ENCODE measurements around the gene ASB10. TPM values are rescaled to one million over a fixed set of nuclear protein-coding genes. Genes with fewer than 3 reads are reported as not detected.

The ASB10 gene
- total RNA-seq, 3 donors from 2014 or later (not counting 1 experiment from before 2014, with no cell fraction given), result not detected

- no peaks in the 10 kb centered on the region for H3K27me3 Mint-ChIP-seq (ENCODE audit: low read depth in 2 of 2)
These were observed 45.0 kb downstream of the ASB10 start for GRCh38 chr7:151141855-151142685.

GRCh38 chr7:151141311-151141854 lies 45.7 kb downstream of the ASB10 start:
- no peak for TF ChIP-seq CTCF (IDR thresholded peaks at IDR 0.05)
- H3K27ac ChIP-seq (ENCODE audit: low read length), result no peak overlapping the region
- ATAC-seq (no peak), DNase-seq (no peak)
- Mint-ChIP-seq H3K36me3 (no peaks in the 10 kb centered on the region), H3K27me3 (ENCODE audit: low read depth in 2 of 2) (no peaks in the 10 kb centered on the region), H3K9me3 (no peaks in the 10 kb centered on the region), H3K27ac (no peak overlapping the region), H3K4me1 (no peaks in the 10 kb centered on the region), H3K4me3 (no peak overlapping the region)
- no peaks in the 10 kb centered on the region for H3K4me1 ChIP-seq (ENCODE audit: control insufficient read depth, insufficient read depth, low read length)
- H3K36me3 ChIP-seq (ENCODE audit: control insufficient read depth, insufficient read depth, low read length), result peaks cover 5% of the 10 kb centered on the region
- no peaks in the 10 kb centered on the region for H3K27me3 ChIP-seq (ENCODE audit: control insufficient read depth, insufficient read depth, low read length)
- intact Hi-C loops (cut with micrococcal nuclease), result no loop called here
- no peaks in the 10 kb centered on the region for H3K9me3 ChIP-seq (ENCODE audit: control insufficient read depth, insufficient read depth, low read length)
- H3K4me3 ChIP-seq (ENCODE audit: low read length), result no peak overlapping the region
- WGBS (ENCODE audit: insufficient coverage), result 96% methylated on average over 8 of the region's 9 CpGs

More at GRCh38 chr7:151141855-151142685, 45.0 kb downstream of the ASB10 start:
- Mint-ChIP-seq H3K4me3 (no peak overlapping the region), H3K36me3 (no peaks in the 10 kb centered on the region), H3K27ac (no peak overlapping the region), H3K4me1 (no peaks in the 10 kb centered on the region), H3K9me3 (no peaks in the 10 kb centered on the region)
- WGBS (ENCODE audit: insufficient coverage), result 94% methylated on average over 31 of the region's 31 CpGs
- no peak overlapping the region for H3K27ac ChIP-seq (ENCODE audit: low read length)
- H3K9me3 ChIP-seq (ENCODE audit: control insufficient read depth, insufficient read depth, low read length), result no peaks in the 10 kb centered on the region
- no peak for ATAC-seq
- H3K36me3 ChIP-seq (ENCODE audit: control insufficient read depth, insufficient read depth, low read length), result peaks cover 5% of the 10 kb centered on the region
- H3K27me3 ChIP-seq (ENCODE audit: control insufficient read depth, insufficient read depth, low read length), result no peaks in the 10 kb centered on the region
- DNase-seq, result no peak
- no peaks in the 10 kb centered on the region for H3K4me1 ChIP-seq (ENCODE audit: control insufficient read depth, insufficient read depth, low read length)
- intact Hi-C loops (cut with micrococcal nuclease), result no loop called here
- H3K4me3 ChIP-seq (ENCODE audit: low read length), result no peak overlapping the region
- no peak for TF ChIP-seq CTCF (IDR thresholded peaks at IDR 0.05)

- H3K27ac ChIP-seq (ENCODE audit: low read length), result no peak overlapping the region
- Mint-ChIP-seq H3K27ac (no peak overlapping the region), H3K4me1 (no peaks in the 10 kb centered on the region), H3K36me3 (no peaks in the 10 kb centered on the region), H3K27me3 (ENCODE audit: low read depth in 2 of 2) (no peaks in the 10 kb centered on the region), H3K4me3 (no peak overlapping the region), H3K9me3 (no peaks in the 10 kb centered on the region)
- intact Hi-C loops (cut with micrococcal nuclease), result no loop called here
- DNase-seq, result no peak
- H3K9me3 ChIP-seq (ENCODE audit: control insufficient read depth, insufficient read depth, low read length), result no peaks in the 10 kb centered on the region
- no peaks in the 10 kb centered on the region for H3K4me1 ChIP-seq (ENCODE audit: control insufficient read depth, insufficient read depth, low read length)
- no peaks in the 10 kb centered on the region for H3K27me3 ChIP-seq (ENCODE audit: control insufficient read depth, insufficient read depth, low read length)
- no peak overlapping the region for H3K4me3 ChIP-seq (ENCODE audit: low read length)
- H3K36me3 ChIP-seq (ENCODE audit: control insufficient read depth, insufficient read depth, low read length), result peaks cover 5% of the 10 kb centered on the region
- ATAC-seq, result no peak
- no peak for TF ChIP-seq CTCF (IDR thresholded peaks at IDR 0.05)
- 97% methylated on average over 7 of the region's 7 CpGs for WGBS (ENCODE audit: insufficient coverage)
These were observed 46.2 kb downstream of the ASB10 start for GRCh38 chr7:151140826-151141225.

Data from natural killer cell (primary cell).